GM12872 (cell line): ENCODE results near the gene ZNF639.

Experiments used
- TF ChIP-seq, protein P1 (sequence below): IDR thresholded peaks from 3 replicates; pipeline ENCODE4 v1.5.1; 2011; ENCODE audit warnings: low read depth, mild to moderate bottlenecking, low read length, moderate library complexity; ENCODE audit not compliant: insufficient read depth

ZNF639 gene

DNA sequence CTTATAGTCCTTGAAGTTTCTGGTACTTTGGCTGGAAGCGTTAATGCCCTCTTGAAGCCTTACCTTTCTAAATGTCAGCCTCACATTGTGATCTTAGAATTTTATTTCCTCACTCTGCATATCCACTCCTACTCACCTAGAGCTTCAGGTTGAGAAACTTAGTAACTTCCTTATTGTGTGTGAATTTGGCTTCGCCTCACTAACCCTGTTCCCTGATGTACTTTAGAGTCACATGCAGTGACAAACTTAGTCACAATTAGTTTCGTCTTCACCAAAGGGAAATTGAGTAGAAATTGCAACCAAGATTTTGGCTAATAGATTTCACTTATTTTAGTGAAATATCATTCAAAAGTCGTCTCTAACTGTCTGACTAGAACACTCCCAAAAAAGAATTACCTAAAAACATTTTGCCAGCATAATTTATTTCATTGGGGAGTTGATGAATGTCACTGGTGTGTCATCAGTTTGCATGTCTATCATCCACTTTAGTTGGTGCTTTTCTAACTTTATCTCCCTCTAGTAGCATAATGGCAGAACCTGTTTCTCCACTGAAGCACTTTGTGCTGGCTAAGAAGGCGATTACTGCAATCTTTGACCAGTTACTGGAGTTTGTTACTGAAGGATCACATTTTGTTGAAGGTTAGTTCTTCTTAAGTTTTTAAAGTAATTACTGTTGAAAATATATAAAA lies 25.6 kb downstream of the ZNF639 start:
- TF ChIP-seq, protein P1, sequence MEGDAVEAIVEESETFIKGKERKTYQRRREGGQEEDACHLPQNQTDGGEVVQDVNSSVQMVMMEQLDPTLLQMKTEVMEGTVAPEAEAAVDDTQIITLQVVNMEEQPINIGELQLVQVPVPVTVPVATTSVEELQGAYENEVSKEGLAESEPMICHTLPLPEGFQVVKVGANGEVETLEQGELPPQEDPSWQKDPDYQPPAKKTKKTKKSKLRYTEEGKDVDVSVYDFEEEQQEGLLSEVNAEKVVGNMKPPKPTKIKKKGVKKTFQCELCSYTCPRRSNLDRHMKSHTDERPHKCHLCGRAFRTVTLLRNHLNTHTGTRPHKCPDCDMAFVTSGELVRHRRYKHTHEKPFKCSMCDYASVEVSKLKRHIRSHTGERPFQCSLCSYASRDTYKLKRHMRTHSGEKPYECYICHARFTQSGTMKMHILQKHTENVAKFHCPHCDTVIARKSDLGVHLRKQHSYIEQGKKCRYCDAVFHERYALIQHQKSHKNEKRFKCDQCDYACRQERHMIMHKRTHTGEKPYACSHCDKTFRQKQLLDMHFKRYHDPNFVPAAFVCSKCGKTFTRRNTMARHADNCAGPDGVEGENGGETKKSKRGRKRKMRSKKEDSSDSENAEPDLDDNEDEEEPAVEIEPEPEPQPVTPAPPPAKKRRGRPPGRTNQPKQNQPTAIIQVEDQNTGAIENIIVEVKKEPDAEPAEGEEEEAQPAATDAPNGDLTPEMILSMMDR, result no peak

DNA sequence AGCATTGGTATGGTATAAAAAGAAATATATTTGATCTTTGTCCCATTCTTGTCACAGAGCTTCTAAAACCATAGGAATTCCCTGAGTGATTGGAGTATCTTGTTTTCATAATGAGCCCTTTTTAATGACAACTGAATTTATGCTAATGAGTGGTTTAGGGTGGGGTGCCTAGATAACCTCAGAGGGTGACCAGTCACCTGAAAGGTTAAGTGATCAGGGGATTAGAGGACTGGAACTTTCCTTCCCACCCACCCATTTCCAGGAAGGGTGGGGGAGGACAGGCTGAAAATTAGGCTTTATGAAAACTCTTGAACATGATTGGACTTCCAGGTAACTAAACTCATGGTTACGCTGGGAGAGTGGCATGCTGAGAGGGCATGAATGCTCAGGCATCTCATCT lies 33.2 kb downstream of the ZNF639 start:
- TF ChIP-seq, protein P1, result no peak

DNA sequence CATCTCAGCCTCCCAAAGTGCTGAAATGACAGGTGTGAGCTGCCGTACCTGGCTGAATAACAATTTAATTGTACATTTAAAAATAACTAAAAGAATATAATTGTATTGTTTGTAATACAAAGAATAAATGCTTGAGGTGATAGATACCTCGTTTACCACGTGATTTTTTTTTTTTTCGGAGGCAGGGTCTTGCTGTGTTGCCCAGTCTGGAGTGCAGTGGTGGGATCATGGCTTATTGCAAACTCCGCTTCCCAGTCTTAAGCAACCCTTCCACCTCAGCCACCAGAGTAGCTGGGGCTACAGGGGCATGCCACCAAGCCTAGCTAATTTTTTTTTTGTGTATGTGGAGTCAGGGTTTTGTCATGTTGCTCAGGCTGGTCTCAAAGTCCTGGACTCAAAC lies 40.5 kb downstream of the ZNF639 start:
- TF ChIP-seq, protein P1, result no peak

DNA sequence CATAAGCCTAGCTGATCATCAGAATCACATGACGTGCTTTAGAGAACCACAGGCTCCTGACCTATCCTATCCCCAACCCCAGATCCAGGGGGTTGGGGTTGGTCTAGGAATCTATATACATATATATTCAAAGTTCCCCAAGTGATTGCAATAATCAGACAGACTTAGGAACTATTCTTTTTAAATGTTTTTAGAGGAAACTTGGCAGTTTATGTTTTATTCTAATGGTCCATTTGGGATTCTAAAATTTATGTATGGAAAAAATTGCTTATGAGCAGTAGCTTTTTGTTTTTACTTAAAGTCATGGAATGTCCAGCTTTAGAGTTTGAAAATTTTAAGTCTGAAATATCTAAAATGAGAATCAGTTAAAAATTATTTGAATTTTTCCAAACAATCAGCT lies 46.8 kb downstream of the ZNF639 start:
- TF ChIP-seq, protein P1, result no peak

DNA sequence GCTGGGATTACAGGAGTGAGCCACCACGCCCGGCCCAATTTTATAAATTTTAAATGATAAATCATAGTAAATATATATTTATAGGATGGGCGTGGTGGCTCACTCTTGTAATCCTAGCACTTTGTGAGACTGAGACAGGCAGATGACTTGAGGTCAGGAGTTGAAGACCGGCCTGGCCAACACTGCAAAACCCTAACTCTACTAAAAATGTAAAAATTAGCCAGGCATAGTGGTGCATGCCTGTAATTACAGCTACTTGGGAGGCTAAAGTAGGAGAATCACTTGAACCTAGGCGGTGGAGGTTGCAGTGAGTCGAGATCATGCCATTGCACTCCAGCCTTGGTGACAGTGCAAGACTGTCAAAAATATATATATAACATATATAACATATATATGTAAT lies 51.1 kb downstream of the ZNF639 start:
- TF ChIP-seq, protein P1, result no peak; the same call in 2 of the 3 replicates

DNA sequence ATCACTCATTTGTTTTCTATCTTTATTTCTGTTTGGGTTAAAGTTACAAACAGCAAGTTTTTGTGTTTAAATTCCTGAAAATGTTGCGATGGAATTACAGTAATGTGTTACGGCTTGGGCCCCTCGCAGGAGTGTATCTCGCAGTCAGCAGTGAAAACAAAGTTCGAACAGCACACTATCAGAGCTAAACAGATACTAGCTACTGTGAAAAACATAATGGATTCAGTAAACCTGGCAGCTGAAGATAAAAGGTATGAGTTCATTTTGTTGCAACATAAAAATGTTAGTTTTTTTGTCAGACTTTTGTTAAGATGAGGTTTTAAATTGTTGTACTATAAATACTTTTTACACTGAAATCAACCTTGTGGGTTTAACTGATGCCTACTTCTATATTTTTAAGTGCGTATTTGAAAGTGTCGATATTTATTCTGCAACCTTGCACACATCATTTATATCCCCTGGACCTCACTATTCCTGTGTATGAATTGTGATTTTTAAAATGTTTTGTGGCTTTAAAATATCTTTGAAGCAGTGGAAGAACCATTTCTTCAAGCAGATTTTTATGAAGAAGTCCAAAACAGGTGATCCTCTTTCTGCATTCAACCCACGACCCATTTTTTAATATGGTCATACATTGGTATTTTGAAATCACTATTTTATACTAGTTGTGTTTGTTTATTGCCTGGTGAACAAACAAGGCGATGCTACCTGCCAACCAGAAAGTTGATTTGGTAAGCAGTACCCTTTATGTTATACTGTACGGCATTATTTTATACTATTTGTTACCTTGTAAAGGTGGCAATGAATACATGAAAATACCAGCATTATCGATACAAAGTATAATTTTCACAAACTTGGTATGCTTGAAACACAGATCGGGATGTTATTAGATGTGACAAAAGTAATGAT lies 52.5 kb downstream of the ZNF639 start:
- TF ChIP-seq, protein P1, result no peak

DNA sequence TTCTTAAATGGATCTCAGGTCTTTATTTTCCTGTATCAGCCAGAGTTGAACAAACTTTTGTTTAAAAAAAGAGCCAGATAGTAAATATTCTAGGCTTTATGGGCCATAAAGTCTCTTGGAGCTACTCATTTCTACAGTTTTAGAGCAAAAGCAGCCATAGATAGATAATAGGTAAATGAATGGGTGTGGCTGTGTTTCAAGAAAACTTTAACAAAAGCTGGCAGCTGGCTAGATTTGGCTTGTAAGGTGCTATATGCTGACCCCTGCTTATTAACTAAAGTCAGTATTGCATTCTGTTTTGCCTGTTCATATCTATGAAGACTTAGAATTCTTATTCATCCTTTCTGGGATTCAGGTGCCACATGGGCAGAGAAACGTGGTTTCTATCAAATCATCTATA lies 53.6 kb downstream of the ZNF639 start:
- TF ChIP-seq, protein P1, result no peak
